ENCODE data around the gene OR1K1. TPM values are rescaled to one million over a fixed set of nuclear protein-coding genes. Genes with fewer than 3 reads are reported as not detected.

OR1K1 gene
- total and polyA plus RNA-seq, 2 donors (not counting 3 experiments of a cell fraction or from before 2014, with no cell fraction given) = not detected

DNA sequence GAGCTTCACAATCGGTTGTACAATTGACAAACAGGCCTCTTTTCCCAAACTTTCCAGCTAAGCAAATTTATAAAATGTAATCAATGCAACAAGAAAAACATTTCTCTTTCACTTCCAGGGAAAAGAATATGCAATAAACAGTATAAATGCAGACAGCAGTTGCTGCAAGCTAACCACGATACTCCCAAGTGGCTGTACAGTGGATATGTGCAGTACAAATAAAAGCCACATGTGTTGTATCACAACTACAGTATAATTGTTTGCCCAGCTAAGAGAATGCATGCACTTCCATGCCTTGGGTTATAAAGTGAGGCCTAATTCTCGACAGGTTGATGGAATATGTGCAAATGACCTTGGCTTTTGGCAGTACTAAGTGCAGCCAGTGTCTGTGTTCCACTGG lies 45.2 kb downstream of the OR1K1 start:
- DNase-seq (ENCODE audit: low read depth, low spot score) (no peak), FAIRE-seq (no peak)
- dilution Hi-C loops (cut with MboI; ENCODE audit: extremely low pct_ligation_motif_present, low sequenced_read_pairs) = no loop called here
- CTCF ChIA-PET = interaction anchor here (1.5 to 1.7 kb wide), 2 partner anchors 10 to 11 kb away, joined by 3 to 9 read pairs; no protein-coding TSS in a partner anchor
- Histone ChIP-seq H3K9ac (replicated peaks; ENCODE audit: extremely low read depth, insufficient read depth, low read length) (no peak overlapping the region), H2AFZ (ENCODE audit: low read depth, low read length) (no peak overlapping the region), H3K27me3 (ENCODE audit: control insufficient read depth in 2 of 2, insufficient read depth in 2 of 2, low read length in 2 of 2) (no peaks in the 10 kb centered on the region), H3K9me1 (replicated peaks; ENCODE audit: control insufficient read depth, extremely low read depth, insufficient read depth, low read length) (no peaks in the 10 kb centered on the region), H3K9me3 (replicated peaks; ENCODE audit: control insufficient read depth, insufficient read depth, low read length) (no peaks in the 10 kb centered on the region), H3K36me3 (ENCODE audit: control insufficient read depth in 2 of 2, extremely low read depth in 1 of 2, insufficient read depth in 2 of 2, low read length in 2 of 2) (peaks cover 5 to 7% of the 10 kb centered on the region in 2 experiments), H3K4me1 (ENCODE audit: control insufficient read depth, extremely low read depth, insufficient read depth, low read length) (no peaks in the 10 kb centered on the region), H3K4me3 (replicated peaks in 1 of 3; ENCODE audit: insufficient read depth in 1 of 3, low read depth in 1 of 3, low read length in 3 of 3) (no peak overlapping the region), H3K27ac (ENCODE audit: insufficient read depth, low read depth, low read length) (no peak overlapping the region), H3K79me2 (ENCODE audit: control insufficient read depth, insufficient read depth, low read length) (no peaks in the 10 kb centered on the region), H4K20me1 (replicated peaks; ENCODE audit: control insufficient read depth, extremely low read depth, insufficient read depth, low read length) (no peaks in the 10 kb centered on the region), H3K4me2 (ENCODE audit: insufficient read depth, low read length) (no peak overlapping the region)
- TF ChIP-seq MYC (IDR thresholded peaks at IDR 0.05; ENCODE audit: low read depth, low read length) = no peak
- no peak for TF ChIP-seq POLR2AphosphoS5 (IDR thresholded peaks at IDR 0.05; ENCODE audit: insufficient read depth, low read depth, low read length)
- TF ChIP-seq EZH2 (IDR thresholded peaks at IDR 0.05; ENCODE audit: borderline replicate concordance, low read depth, low read length, severe bottlenecking) = no peak
- TF ChIP-seq, protein P1, sequence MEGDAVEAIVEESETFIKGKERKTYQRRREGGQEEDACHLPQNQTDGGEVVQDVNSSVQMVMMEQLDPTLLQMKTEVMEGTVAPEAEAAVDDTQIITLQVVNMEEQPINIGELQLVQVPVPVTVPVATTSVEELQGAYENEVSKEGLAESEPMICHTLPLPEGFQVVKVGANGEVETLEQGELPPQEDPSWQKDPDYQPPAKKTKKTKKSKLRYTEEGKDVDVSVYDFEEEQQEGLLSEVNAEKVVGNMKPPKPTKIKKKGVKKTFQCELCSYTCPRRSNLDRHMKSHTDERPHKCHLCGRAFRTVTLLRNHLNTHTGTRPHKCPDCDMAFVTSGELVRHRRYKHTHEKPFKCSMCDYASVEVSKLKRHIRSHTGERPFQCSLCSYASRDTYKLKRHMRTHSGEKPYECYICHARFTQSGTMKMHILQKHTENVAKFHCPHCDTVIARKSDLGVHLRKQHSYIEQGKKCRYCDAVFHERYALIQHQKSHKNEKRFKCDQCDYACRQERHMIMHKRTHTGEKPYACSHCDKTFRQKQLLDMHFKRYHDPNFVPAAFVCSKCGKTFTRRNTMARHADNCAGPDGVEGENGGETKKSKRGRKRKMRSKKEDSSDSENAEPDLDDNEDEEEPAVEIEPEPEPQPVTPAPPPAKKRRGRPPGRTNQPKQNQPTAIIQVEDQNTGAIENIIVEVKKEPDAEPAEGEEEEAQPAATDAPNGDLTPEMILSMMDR (IDR thresholded peaks at IDR 0.05; ENCODE audit: extremely low read depth in 1 of 2, insufficient read depth in 1 of 2, low read depth in 1 of 2, low read length in 2 of 2) = no peak
- TF ChIP-seq, protein P2, sequence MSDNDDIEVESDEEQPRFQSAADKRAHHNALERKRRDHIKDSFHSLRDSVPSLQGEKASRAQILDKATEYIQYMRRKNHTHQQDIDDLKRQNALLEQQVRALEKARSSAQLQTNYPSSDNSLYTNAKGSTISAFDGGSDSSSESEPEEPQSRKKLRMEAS (IDR thresholded peaks at IDR 0.05; ENCODE audit: insufficient read depth, insufficient read length) = no peak
- TF ChIP-seq GATA2 (IDR thresholded peaks at IDR 0.05; ENCODE audit: insufficient read depth, insufficient read length, low read depth, low read length) = no peak
- no peak for TF ChIP-seq POLR2A (IDR thresholded peaks at IDR 0.05; ENCODE audit: low read depth, low read length)
- no peak for TF ChIP-seq FOS (IDR thresholded peaks at IDR 0.05; ENCODE audit: borderline replicate concordance, insufficient read depth, low read length)
- no peak for TF ChIP-seq JUN (IDR thresholded peaks at IDR 0.05; ENCODE audit: borderline replicate concordance, insufficient read depth, insufficient read length, low read depth)
- intact Hi-C loops (cut with micrococcal nuclease) = no loop called here
- POLR2A ChIA-PET = no interaction called here
- no TSS peak for BruUV-seq (replicated peaks)

Measured in endothelial cell of umbilical vein (primary cell).